ENCODE measurements around the gene CCDC180.
A peak's percentile ranks its signal among the peaks of the same experiment; 100 is the strongest.
"Not testable (repeated sequence)": the region's sequence is repeated elsewhere in the genome, so short reads cannot be mapped to it uniquely, and the experiment has no call there.

Gene CCDC180

DNA sequence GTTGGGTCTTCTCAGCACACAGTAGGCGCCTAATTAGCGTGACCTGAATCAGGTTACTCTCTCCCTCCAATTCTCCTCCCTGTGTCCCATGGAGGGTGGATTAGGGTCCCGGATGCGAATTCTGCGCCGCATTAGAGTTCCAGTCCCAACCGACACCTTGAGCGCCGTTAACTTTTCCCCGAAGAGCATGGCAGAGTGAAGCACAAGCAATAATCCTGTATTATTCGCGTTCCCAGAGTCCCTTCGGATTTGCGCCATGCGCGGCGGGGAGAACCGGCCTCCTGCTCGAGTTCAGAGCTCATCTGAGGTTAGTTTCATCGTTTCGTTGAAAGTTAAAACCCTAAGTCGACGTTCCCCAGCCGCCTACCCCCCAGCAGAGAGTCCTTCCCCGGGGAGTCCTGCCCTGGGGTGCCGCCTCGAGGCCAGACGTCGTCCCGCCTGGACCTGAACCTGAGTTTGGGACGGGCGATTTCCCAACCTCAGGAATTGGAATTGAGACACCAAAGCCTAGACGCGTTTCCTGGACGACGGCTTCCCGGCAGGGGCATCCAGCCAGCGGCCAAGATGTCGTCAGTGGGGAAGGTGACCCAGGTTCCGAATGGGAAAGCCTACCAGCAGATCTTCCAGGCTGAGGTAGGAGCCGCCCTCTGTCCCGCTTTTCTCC is at the start of gene CCDC180:
CCDC180 (plus strand) TSS at position 160 of the 664 bp plus-strand sequence; CDS start at position 565, 405 bp downstream.
- DNase-seq (ENCODE audit: low read depth) = no peak

DNA sequence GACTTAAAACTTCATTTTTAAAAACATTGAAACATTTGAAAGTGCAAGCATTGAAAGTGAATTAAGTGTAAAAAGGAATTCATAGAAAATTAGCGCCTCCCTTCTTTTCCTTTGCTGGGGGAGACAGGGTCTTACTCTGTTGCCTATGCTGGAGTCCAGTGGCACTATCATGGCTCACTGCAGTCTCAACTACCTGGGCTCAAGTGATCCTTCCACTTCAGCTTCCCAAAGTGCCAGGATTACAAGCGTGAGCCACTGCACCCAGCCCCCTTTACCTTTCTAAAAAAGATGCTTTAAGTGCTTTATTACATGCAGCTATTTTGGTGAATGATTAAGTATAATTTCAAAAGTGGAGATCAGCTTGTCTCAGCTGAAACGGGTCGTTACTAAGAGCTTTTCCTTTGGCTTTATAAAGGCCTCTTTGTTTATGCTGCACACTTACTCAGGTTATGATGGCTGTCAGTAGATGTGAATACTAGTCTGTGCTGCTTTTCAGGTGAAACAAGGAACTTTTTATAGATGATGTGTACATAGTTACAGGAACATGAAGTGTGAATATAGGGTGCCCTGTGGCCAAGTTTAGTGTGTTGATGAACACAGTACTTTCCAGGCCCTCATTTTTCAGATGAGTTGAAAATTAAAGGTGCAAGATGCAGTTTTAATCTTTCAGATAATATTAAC is 47.5 kb upstream of the CCDC180 start:
- not testable (repeated sequence) for DNase-seq (ENCODE audit: low read depth)

DNA sequence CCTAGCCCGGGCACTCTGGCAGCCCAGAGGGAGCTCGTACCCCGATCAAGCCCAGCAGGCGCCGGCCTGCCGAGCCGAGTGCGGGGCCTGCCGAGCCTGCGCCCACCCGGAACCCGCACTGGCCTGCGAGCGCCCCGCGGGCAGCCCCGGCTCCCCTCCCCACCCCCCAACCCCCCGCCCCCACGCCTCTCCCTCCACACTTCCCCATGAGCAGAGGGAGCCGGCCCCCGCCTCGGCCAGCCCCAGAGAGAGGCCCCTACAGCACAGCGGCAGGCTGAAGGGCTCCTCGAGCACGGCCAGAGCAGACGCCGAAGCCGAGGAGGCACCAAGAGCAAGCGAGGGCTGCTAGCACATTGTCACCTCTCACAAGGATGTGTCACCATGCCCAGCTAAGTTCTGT is 36.2 kb upstream of the CCDC180 start:
- DNase-seq (ENCODE audit: low read depth) = no peak

DNA sequence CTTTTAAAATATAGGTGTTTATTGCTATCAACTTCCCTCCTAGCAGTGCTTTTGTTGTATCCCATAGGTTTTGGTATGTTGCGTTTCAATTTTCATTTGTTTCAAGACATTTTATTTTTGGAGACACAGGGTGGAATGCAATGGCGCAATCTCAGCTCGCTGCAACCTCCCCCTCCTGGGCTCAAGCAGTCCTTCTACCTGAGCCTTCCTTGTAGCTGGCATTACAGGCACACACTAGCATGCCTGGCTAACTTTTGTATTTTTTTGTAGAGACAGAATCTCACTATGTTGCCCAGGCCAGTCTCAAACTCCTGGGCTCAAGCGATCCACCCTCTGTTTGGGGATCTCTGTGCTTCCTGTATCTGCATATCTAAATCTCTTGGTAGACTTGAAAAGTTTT is 35.4 kb upstream of the CCDC180 start:
- DNase-seq (ENCODE audit: low read depth) = no peak

DNA sequence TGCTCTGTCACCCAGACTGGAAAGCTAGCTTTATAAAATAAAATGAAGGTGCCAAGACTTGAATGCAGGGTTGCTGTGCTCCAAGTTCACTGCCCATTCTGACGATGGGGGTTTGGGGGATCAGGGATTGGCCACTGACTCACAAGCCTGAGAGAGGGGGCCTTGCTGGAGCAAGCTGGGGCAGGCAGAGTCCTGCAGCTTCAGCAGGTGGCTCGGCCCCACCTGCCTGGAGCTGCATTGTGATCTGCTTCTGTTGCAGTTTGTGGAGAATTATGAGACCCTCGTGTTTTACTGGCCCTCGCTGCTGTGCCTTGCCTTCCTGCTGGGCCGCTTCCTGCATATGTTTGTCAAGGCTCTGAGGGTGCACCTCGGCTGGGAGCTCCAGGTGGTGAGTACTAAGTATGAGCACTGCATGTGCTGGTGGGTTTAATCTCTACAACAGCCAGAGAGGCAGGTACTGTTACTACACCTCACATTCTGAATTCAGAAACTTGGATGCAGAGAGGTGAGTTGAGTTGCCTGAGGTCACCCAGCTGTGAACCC is 31.1 kb upstream of the CCDC180 start:
- no peak for DNase-seq (ENCODE audit: low read depth)

DNA sequence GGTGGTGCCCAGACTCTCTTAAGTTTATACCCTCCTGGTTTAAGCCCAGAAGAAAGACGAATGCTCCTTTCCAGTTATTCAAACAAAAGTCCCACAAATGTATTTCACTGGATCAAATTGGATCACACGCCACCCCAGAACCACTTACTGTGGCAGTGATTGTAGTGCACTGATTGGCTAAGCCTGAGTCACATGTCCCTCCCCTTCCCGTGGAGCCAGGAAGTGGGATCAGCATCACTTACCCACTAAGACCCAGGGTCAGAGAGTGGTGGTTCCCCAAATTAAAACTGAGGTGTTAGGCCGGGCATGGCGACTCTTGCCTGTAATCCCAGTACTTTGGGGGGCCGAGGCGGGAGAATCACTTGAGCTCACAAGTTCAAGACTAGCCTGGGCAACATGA is 29.5 kb upstream of the CCDC180 start:
- DNase-seq (ENCODE audit: low read depth) = no peak

DNA sequence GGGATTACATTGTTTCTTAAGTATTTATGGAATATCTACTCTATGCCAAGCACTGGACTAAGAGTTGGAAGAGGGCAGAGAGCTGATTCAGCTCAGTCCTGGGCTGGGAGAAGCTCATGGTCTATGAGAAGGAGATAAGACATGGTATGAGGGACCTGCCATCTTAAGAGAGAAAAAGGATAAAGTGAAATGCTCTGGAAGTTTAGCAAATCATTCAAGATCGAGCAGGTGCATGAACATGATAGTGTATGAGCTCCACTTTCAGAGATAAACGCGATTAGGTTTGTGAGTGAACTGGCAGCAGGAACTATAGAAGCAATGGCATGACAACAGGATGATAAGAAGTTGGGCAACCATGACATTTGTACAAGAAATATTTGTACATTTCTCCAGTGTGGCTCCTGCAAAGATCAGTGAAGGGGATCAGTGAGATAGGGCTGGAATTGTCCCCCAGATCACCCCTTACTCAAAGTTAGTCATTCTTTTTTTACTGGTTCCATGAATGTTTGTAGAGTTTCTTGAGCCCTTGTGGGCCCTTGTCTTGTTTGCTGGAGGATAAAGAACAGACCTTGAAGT is 26.6 kb upstream of the CCDC180 start:
- no peak for DNase-seq (ENCODE audit: low read depth)

DNA sequence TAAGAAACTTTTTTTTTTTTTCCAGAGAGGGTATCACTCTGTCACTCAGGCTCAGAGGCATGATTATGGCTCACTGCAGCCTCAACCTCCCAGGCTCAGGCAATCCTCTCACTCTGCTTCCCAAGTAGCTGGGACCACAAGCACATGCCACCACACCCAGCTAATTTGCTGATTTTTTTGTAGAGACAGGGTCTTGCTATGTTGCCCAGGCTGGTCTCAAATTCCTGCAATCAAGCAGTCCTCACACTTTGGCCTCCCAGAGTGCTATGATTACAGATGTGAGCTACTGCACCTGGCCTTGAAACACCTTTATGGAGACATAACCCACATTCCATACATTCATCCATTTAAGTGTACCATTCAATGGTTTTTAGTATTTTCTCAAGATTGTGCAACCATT is 23.7 kb upstream of the CCDC180 start:
- no peak for DNase-seq (ENCODE audit: low read depth)

DNA sequence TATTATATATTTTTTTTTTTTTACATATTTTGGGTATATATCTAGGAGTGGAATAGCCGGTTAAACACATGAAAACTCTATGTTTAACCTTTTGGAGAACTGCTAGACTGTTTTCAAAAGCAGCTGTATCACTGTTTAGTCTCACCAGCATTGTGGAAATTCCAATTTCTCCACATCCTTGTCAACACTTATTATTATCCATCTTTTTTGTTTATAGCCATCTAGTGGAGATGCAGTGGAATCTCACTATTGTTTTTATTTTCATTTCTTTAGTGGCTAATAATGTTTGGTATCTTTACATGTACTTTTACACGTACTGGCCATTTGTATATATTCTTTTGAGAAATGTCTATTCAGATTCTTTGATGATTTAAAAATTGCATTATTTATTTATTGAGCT is 22.7 kb upstream of the CCDC180 start:
- no peak for DNase-seq (ENCODE audit: low read depth)

DNA sequence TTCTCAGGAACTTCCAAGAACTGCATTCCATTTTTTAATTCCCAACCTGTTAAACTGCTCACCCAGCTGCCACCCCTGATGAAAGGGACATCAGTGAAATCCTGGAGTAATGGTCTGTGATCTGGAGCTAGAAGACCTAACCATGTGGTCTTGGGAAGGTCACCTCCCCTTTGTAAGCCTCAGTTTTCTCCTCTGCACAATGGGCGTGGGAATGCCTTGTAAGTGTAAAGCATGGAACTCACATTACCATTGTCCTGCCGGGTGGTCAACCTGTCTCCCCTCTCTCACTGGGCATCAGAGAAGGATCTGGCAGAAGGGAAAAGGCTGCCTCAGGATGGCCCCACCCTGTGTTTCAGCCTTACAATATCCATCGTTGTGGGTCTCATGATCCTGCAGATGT is 15.3 kb upstream of the CCDC180 start:
- DNase-seq (ENCODE audit: low read depth) = no peak

DNA sequence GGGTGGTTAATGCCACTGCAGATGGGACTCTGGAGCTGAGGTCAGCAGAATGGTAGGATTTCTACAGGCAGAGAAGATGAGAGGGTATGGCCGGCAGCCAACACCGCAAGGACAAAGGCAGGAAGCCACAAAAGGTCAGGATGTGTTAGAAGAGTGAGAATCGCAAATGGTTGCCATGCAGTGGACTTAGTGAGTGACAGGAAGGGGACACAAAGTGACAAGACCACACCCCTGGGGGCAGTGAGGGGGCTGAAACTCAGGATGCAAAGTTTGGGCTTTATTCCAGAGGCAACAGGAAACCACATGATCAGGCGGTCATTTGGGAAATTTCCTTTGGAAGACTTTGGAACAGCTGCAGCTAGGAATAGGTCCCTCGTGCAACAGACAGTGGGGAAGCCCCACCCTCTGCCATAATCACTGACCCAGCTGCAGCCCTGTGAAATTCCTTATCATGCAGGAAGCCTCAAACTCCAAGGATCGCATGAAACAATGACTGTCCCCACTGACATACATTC is 14.2 kb upstream of the CCDC180 start:
- DNase-seq (ENCODE audit: low read depth) = no peak

DNA sequence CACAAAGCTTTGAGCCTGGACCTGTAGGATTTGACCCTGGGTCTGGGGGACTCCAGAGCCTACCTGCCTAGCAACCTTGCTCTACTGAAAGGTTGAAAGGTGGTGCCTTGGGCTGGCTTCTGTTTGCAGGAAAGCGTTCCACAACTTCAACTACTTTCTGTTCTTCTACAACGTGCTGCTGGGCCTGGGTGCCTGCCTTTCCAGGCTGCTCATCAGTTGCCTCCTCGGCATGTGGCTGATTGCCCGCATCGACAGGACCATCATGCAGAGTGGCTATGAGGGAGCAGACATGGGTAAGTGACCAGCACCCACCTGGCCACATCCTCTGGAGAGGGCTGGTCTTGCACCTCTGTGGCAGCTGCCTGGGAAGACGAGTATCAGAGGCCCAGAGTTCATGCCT is 13.6 kb upstream of the CCDC180 start:
- DNase-seq (ENCODE audit: low read depth) = no peak

DNA sequence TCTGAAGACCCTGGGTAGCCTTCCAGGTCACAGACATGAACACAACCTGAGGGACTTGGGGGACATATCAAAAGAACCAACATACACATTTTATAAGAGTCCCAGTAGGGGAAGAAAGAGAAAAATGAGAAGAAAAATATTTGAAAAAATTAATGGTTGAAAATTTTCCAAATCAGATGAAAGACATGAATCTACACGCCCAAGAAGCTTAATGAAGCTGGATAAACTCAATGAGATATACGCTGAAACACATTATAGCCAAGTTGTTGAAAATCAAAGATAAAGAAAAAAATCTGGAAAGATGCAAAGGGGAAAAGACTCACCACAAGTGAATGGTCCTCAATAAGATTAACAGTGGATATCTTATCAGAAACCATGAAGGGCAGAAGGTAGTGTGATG is 9.6 kb upstream of the CCDC180 start:
- DNase-seq (ENCODE audit: low read depth) = no peak

DNA sequence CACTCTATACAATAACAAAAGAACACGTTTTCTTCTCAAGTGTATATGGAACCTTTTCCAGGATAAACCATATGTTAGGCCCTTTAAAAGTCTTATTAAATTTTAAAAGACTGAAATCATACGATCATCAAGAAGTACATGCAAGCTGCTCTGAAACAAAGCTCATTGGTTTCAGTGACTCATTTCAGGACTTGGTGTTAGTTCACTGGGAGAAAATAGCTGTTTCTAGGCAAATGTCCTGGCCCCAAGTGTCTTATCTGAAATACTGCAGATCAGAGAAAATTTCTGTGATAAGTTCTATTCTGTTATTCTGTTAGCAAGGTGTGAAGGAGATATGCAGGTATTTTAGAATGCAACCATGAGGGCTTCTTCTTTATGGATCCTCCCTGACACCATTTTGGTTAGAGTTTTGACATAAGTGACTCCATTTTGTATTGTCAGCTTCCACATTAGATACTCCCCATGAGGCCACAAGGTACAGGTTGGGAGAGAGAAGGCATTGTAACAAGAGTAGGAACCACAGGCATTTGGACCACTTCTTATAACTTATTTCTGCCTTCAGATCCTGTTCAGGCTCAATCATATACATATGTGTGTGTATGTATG is 7.5 kb upstream of the CCDC180 start:
- DNase-seq (ENCODE audit: low read depth) = no peak

DNA sequence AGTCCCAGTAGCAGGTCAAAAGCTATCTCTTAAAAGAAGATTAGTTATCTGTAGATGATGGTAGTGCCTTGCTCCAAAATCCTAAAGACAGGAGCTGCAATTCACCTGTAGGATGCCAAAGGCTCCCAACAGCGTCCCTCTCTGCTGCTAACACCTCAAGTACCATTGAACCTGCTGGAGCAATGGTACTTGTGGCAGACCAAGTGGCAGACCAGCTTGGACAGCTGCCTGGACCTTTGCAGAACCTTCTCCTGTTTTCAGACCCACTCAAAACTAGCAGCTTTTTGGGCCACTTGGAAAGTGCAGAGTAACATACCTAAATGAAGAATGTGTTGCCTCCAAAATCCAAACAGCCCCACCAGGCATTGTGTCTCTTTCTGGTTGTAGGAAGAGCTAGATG is 6.9 kb upstream of the CCDC180 start:
- DNase-seq (ENCODE audit: low read depth) = no peak

DNA sequence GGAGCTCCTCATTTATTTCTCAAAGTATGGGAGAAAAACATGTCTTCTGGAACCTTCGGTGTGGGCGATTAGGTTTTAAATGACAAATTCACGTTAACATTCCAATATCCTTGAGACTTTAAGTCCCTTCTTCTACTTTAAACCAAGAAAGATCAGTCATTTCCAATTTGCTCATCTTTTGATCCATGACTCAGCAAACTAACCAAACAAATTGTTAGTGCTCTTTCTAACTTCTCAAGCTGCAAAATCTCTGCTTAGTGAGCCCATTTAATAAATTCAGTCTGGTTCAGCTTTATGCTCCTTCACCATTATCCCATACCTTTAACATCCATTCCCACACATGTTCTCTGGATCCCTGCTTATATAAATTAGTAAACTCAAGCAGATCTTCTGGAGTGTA is 5.5 kb upstream of the CCDC180 start:
- no peak for DNase-seq (ENCODE audit: low read depth)

DNA sequence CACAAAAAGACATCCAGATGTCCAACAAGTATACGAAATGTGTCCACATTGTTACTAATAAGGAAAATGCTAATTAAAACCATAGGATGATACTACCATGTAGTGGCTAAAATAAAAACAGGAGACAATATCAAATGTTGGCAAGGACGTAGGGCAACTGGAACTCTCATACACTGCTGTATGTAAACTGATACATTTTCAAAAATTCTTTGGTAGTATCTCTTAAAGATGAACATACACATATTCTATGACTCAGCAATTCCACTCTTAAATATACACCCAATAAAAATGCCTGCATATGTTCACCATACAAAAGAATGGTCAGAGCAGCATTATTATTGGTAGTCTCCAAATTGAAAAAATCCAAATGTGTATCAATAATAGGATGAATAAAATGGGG is 2.9 kb upstream of the CCDC180 start:
- no peak for DNase-seq (ENCODE audit: low read depth)

DNA sequence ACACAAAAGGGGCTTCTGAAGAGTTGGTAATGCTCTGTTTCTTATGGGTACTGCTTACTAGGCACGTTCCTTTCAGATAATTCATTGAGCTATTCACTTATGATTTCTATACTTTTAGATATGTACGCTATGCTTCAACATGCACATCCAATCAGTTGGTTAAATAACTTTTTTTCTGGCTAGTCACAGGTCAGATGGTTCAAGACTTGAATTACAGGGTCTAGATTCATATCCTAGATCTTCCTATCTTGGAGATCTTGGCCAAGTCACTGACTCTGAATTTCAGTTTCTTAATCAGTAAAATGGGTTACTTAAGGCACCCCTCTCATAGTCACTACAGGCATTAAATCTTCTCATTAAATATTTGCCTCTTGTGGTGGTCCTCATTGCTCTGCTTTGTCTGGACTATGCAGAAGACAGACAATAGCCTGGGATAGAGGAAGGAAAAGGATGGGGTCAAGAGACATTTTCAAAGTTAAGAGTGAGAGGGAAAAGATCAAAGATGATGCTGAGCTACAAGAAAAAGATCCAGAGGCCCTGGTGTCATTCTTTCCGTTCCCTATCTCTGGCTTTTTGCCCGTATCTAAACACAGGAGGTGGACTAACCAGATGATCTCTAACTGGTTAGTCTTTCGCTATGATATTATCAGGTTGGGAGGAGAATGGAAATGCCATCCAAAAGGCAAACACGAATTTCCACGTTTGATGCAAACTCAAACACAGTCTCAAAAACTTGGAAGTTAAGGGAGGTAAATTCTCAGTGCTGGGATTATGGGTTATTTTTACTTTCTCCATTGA is 1.8 kb upstream of the CCDC180 start:
- no peak for DNase-seq (ENCODE audit: low read depth)

DNA sequence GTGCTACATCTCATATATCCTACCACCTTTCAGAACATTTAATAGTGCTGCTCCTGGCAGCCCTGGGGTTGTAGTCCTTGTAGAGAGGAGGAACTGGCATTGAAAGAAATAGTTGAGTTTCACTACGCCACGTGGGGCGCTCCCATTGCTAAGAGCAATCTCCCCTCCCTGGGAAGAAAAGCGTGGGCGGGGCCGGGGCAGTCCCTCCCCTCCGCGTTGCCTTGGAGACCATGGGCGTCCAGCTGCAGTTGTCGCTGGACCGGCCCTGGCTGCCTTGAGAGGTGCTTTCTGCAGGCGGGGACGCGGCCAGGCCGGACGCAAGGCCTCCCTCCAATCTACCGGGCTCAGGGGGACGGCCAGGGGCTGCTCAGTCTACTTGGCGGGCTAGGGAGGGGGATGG is 368 bp upstream of the CCDC180 start:
- DNase-seq (ENCODE audit: low read depth) = peak; percentile 13

DNA sequence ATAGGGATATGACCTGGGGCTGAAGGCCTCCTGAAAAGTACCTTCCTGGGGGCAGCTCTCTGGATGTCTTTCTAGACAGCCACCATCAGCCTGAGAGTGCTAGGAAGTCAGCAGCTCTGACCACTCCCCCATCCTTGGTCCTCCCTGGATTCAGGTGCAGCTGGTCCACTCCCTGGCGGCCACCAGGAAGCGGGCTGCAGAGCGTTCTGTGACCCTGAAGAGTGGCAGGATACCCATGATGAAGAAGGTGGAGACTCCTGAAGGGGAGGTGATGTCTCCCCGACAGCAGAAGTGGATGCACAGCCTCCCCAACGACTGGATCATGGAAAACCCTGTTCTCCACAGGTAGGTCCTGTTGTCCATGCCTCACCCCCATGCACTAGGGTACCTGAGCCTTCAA is 1.8 kb downstream of the CCDC180 start:
- no peak for DNase-seq (ENCODE audit: low read depth)

DNA sequence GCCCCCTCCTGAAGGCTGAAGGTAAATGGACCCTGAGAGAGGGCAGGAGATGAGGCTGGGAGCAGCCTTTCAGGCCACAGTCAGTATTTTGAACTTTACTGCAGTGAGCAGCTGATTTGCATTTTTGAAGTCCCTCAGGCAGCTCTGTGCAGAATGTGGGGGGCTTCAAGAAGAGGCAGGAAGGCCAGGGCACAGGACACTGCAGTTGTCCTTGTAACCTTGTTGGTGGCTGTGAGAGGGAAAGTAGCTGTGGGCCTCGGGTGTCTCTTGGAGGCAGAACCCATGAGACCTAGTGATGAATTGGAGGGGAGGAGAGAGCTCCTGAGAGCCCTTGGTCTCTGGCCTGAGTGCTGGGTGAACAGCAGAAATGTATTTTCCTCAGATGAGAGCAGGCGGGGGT is 2.6 kb downstream of the CCDC180 start:
- DNase-seq (ENCODE audit: low read depth) = no peak

DNA sequence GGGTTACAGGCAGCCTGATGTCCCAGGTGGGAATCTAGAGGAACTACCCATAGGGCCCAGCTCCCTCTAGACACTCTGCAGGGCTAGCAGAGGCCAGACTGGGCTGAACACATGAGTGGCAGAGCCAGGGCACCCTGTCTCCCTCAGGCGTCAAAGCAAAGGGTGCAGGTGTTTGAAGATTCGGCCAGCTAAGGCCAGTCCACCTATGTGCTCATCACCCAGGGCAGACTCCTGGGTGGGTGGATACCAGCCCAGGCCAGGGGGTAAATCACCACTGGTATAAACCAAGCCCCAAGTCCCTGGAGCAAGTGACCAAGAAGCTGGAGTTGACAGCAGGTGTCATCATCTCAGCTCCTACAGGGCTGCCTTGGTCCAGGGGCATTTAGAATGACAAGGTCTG is 3.4 kb downstream of the CCDC180 start:
- no peak for DNase-seq (ENCODE audit: low read depth)

Measured in stimulated activated CD8-positive, alpha-beta memory T cell treated with anti-CD3 and anti-CD28 coated beads, Interleukin-4, amount 100 ng/mL, for 24 hours (primary cell).